ENCODE results near the gene GPR55. TPM values are rescaled to one million over a fixed set of nuclear protein-coding genes. Genes with fewer than 3 reads are reported as not detected.

Gene GPR55
- polyA plus RNA-seq, 1 donor from 2014 or later, result not detected

GRCh38 chr2:230893841-230894781 is 30.9 kb downstream of the GPR55 start:
- no peaks in the 10 kb centered on the region for H3K9me3 ChIP-seq (ENCODE audit: low read length)
- H2AFZ ChIP-seq (ENCODE audit: low read depth, low read length), result no peak overlapping the region
- no peak overlapping the region for H3K9ac ChIP-seq (ENCODE audit: low read length)
- TF ChIP-seq TAF1 (IDR thresholded peaks at IDR 0.05; ENCODE audit: low read depth), result no peak
- H3K79me2 ChIP-seq (replicated peaks; ENCODE audit: insufficient read depth, low read length), result no peaks in the 10 kb centered on the region
- H3K9me2 ChIP-seq (ENCODE audit: insufficient read depth, low read length), result no peaks in the 10 kb centered on the region
- H3K27me3 ChIP-seq (ENCODE audit: insufficient read depth, low read depth, low read length), result no peaks in the 10 kb centered on the region
- no peaks in the 10 kb centered on the region for H3F3A ChIP-seq (ENCODE audit: insufficient read depth, low read length, poor library complexity, severe bottlenecking)
- no peaks in the 10 kb centered on the region for H3K36me3 ChIP-seq (ENCODE audit: insufficient read depth, low read length)
- no peak overlapping the region for H3K4me3 ChIP-seq (ENCODE audit: low read length)
- no peak overlapping the region for H3K4me2 ChIP-seq (ENCODE audit: low read length)
- no peak overlapping the region for H3K27ac ChIP-seq (ENCODE audit: low read length)
- no peaks in the 10 kb centered on the region for H4K20me1 ChIP-seq (ENCODE audit: insufficient read depth)

DNA sequence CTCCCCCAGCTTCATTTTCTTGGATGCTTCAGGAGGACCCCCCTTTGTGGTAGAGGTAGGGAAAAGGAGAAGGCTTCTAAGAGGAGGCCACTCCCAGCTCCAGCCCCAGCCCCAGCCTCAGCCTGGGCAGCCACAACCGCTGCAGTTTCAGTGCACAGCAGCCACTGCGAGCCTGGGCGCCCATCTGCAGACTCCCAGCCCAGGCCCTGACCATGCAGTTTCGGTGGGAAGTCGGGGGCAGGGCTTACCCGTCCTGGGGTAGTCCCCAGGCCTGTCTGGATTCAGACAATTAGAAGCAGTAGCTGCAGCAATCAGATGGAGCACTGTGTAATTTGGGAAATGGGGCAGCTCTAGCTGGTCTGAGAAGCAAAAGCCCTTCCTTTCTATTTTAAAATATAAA is 31.7 kb downstream of the GPR55 start:
- H3K4me2 ChIP-seq (ENCODE audit: low read length), result no peak overlapping the region
- no peaks in the 10 kb centered on the region for H4K20me1 ChIP-seq (ENCODE audit: insufficient read depth)
- no peaks in the 10 kb centered on the region for H3K9me2 ChIP-seq (ENCODE audit: insufficient read depth, low read length)
- H3K9ac ChIP-seq (ENCODE audit: low read length), result no peak overlapping the region
- H3K9me3 ChIP-seq (ENCODE audit: low read length), result no peaks in the 10 kb centered on the region
- H3K27ac ChIP-seq (ENCODE audit: low read length), result no peak overlapping the region
- H3K36me3 ChIP-seq (ENCODE audit: insufficient read depth, low read length), result no peaks in the 10 kb centered on the region
- no peaks in the 10 kb centered on the region for H3F3A ChIP-seq (ENCODE audit: insufficient read depth, low read length, poor library complexity, severe bottlenecking)
- no peak overlapping the region for H3K4me3 ChIP-seq (ENCODE audit: low read length)
- no peak overlapping the region for H2AFZ ChIP-seq (ENCODE audit: low read depth, low read length)
- TF ChIP-seq POLR2AphosphoS5 (IDR thresholded peaks at IDR 0.05), result no peak
- no peaks in the 10 kb centered on the region for H3K27me3 ChIP-seq (ENCODE audit: insufficient read depth, low read depth, low read length)
- no peaks in the 10 kb centered on the region for H3K79me2 ChIP-seq (replicated peaks; ENCODE audit: insufficient read depth, low read length)

- Histone ChIP-seq H2AFZ (ENCODE audit: low read depth, low read length) (no peak overlapping the region), H3K79me2 (replicated peaks; ENCODE audit: insufficient read depth, low read length) (no peaks in the 10 kb centered on the region), H3F3A (ENCODE audit: insufficient read depth, low read length, poor library complexity, severe bottlenecking) (peaks cover 2% of the 10 kb centered on the region), H3K27ac (ENCODE audit: low read length) (no peak overlapping the region), H3K4me2 (ENCODE audit: low read length) (no peak overlapping the region), H3K9me3 (ENCODE audit: low read length) (no peaks in the 10 kb centered on the region), H3K9ac (ENCODE audit: low read length) (no peak overlapping the region), H4K20me1 (ENCODE audit: insufficient read depth) (no peaks in the 10 kb centered on the region), H3K36me3 (ENCODE audit: insufficient read depth, low read length) (no peaks in the 10 kb centered on the region), H3K27me3 (ENCODE audit: insufficient read depth, low read depth, low read length) (no peaks in the 10 kb centered on the region), H3K4me3 (ENCODE audit: low read length) (no peak overlapping the region), H3K9me2 (ENCODE audit: insufficient read depth, low read length) (no peaks in the 10 kb centered on the region)
- TF ChIP-seq RAD21 (conservative IDR thresholded peaks at IDR 0.05) (no peak), EZH2 (IDR thresholded peaks at IDR 0.05; ENCODE audit: borderline replicate concordance, insufficient read depth, low read length, poor library complexity, severe bottlenecking) (no peak), TAF1 (IDR thresholded peaks at IDR 0.05; ENCODE audit: low read depth) (no peak)
- TF ChIP-seq, protein P1, sequence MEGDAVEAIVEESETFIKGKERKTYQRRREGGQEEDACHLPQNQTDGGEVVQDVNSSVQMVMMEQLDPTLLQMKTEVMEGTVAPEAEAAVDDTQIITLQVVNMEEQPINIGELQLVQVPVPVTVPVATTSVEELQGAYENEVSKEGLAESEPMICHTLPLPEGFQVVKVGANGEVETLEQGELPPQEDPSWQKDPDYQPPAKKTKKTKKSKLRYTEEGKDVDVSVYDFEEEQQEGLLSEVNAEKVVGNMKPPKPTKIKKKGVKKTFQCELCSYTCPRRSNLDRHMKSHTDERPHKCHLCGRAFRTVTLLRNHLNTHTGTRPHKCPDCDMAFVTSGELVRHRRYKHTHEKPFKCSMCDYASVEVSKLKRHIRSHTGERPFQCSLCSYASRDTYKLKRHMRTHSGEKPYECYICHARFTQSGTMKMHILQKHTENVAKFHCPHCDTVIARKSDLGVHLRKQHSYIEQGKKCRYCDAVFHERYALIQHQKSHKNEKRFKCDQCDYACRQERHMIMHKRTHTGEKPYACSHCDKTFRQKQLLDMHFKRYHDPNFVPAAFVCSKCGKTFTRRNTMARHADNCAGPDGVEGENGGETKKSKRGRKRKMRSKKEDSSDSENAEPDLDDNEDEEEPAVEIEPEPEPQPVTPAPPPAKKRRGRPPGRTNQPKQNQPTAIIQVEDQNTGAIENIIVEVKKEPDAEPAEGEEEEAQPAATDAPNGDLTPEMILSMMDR (IDR thresholded peaks at IDR 0.05; ENCODE audit: poor library complexity, severe bottlenecking), result no peak
Observed at GRCh38 chr2:230891509-230891908, 33.5 kb downstream of the GPR55 start.

GRCh38 chr2:230891064-230891463 is 34.0 kb downstream of the GPR55 start:
- no peaks in the 10 kb centered on the region for H3K27me3 ChIP-seq (ENCODE audit: insufficient read depth, low read depth, low read length)
- no peaks in the 10 kb centered on the region for H3K36me3 ChIP-seq (ENCODE audit: insufficient read depth, low read length)
- no peak overlapping the region for H2AFZ ChIP-seq (ENCODE audit: low read depth, low read length)
- no peak overlapping the region for H3K4me2 ChIP-seq (ENCODE audit: low read length)
- no peak overlapping the region for H3K9ac ChIP-seq (ENCODE audit: low read length)
- no peak overlapping the region for H3K4me3 ChIP-seq (ENCODE audit: low read length)
- no peaks in the 10 kb centered on the region for H3K79me2 ChIP-seq (replicated peaks; ENCODE audit: insufficient read depth, low read length)
- no peak overlapping the region for H3K27ac ChIP-seq (ENCODE audit: low read length)
- no peaks in the 10 kb centered on the region for H3K9me3 ChIP-seq (ENCODE audit: low read length)
- H3K9me2 ChIP-seq (ENCODE audit: insufficient read depth, low read length), result no peaks in the 10 kb centered on the region
- no peaks in the 10 kb centered on the region for H4K20me1 ChIP-seq (ENCODE audit: insufficient read depth)
- H3F3A ChIP-seq (ENCODE audit: insufficient read depth, low read length, poor library complexity, severe bottlenecking), result peaks cover 5% of the 10 kb centered on the region
- TF ChIP-seq TAF1 (IDR thresholded peaks at IDR 0.05; ENCODE audit: low read depth), result no peak
- TF ChIP-seq, protein P2, sequence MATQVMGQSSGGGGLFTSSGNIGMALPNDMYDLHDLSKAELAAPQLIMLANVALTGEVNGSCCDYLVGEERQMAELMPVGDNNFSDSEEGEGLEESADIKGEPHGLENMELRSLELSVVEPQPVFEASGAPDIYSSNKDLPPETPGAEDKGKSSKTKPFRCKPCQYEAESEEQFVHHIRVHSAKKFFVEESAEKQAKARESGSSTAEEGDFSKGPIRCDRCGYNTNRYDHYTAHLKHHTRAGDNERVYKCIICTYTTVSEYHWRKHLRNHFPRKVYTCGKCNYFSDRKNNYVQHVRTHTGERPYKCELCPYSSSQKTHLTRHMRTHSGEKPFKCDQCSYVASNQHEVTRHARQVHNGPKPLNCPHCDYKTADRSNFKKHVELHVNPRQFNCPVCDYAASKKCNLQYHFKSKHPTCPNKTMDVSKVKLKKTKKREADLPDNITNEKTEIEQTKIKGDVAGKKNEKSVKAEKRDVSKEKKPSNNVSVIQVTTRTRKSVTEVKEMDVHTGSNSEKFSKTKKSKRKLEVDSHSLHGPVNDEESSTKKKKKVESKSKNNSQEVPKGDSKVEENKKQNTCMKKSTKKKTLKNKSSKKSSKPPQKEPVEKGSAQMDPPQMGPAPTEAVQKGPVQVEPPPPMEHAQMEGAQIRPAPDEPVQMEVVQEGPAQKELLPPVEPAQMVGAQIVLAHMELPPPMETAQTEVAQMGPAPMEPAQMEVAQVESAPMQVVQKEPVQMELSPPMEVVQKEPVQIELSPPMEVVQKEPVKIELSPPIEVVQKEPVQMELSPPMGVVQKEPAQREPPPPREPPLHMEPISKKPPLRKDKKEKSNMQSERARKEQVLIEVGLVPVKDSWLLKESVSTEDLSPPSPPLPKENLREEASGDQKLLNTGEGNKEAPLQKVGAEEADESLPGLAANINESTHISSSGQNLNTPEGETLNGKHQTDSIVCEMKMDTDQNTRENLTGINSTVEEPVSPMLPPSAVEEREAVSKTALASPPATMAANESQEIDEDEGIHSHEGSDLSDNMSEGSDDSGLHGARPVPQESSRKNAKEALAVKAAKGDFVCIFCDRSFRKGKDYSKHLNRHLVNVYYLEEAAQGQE (IDR thresholded peaks at IDR 0.05; ENCODE audit: borderline replicate concordance), result no peak
- TF ChIP-seq SMC3 (conservative IDR thresholded peaks at IDR 0.05; ENCODE audit: poor library complexity), result no peak
- TF ChIP-seq EP300 (conservative IDR thresholded peaks at IDR 0.05; ENCODE audit: poor library complexity, severe bottlenecking), result no peak
- TF ChIP-seq POLR2AphosphoS5 (IDR thresholded peaks at IDR 0.05), result no peak
- TF ChIP-seq MXI1 (conservative IDR thresholded peaks at IDR 0.05; ENCODE audit: poor library complexity, severe bottlenecking), result no peak
- TF ChIP-seq, protein P1 (IDR thresholded peaks at IDR 0.05; ENCODE audit: poor library complexity, severe bottlenecking), result no peak
- no peak for TF ChIP-seq EZH2 (IDR thresholded peaks at IDR 0.05; ENCODE audit: borderline replicate concordance, insufficient read depth, low read length, poor library complexity, severe bottlenecking)
- TF ChIP-seq RAD21 (conservative IDR thresholded peaks at IDR 0.05), result no peak

All from neural cell (in vitro differentiated cells).